ENCODE results near the gene ADCK1.
"Not testable (repeated sequence)": the region's sequence is repeated elsewhere in the genome, so short reads cannot be mapped to it uniquely, and the experiment has no call there.

Gene ADCK1

DNA sequence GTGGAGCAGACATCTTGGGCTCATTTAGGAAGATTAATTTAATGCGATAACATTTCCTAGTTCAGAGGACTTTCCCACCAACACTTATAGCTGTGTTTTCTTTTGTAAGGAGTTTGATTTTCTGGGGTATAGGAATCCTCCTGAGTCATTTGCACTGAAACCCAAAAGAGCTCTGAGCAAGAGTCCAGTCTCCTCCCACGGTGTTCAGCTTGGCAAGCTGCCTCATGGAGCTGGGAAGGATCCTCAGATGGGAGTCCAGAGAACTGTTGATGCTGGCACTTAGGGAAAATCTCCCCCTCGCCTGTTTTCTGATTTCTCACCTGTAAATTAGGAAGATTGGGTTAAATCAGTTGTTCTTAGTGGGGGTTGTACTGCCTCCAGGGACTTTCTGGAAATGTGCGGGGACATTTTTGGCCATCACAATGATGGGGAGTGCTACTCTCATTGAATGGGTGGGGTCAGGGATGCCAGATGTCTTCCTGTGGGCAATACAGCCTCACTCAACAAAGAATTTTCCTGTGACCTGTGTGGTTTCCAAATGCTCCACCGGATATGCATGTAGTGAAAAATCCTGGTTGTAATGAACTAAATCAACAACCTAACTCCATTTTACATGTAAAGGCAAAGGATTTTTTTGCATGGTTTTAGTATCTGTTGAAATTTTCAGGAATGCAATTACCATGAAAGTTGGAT, 150.6 kb downstream of the ADCK1 start:
- DNase-seq (ENCODE audit: low read depth in 2 of 2): no peak

DNA sequence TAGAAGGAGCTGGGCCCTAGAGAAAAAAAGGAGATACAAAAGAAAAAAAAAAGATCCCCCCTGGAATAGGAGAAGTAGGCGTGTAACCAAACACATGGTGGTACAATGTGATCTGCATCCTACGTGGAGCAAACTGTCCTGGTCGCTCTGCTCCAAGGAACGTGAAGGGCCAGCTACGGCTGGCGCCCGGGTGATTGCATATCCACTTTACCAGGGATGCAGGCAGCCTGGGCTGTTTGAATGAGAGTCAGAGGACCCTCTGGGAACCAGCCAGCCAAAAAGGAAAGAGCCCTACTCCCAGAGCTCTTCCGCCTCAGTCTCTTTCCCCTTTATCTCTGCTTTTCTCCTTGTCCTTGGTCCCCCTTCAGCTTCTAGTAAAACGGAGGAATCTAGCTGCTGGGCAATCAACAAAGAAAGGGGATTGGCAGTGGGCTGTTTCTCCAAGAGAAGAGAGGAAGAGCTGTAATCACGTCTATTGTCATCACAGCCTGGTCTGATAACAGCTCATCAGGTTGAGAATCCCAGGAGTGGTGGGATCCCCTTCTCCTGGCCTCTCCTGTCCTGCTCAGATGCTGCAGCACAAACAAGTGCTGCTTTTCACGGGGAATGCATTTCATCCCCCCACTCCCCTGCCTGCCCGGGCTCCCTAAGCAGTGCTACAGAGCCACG, 156.0 kb downstream of the ADCK1 start:
- DNase-seq (ENCODE audit: low read depth in 2 of 2): no peak

DNA sequence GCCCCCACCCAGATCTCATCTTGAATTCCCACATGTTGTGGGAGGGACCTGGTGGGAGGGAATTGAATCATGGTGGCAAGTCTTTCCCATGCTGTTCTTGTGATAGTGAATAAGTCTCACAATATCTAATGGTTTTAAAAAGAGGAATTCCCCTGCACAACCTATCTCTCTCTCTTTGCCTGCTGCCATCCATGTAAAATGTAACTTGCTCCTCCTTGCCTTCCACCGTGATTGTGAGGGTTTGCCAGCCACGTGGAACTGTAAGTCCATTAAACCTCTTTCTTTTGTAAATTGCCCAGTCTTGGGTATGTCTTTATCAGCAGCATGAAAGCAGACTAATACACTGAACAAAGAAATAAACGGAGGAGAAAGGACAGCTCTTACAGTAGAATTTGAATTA, 159.8 kb downstream of the ADCK1 start:
- not testable (repeated sequence) for DNase-seq (ENCODE audit: low read depth in 2 of 2)

DNA sequence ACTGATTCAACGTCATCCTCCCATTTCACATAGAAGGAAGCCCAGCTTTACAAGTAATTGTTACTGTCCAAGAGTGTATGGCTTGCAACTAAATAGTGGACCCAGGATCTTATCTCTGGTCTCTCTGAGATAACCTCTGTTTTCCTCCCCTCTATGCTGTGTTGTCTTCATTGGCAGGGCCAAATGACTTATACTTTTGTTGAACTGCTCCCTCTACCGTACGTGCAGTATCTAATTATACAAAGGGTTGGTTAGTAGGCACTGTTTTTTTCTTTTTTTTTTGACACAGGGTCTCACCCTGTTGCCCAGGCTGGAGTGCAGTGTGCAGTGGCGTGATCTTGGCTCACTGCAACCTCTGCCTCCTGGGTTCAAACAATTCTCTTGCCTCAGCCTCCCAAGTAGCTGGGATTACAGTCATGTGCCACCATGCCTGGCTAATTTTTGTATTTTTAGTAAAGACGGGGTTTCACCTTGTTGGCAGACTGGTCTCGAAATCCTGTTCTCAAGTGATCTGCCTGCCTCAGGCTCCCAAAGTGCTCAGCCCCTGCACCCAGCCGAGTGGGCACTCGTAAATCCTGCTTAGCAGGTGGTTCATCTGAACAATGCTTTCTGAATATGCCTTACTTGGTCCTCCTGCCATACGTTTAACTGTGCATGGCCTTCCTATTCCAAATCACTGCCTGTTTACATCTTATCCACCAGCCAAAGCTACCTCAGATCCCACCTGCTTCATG, 162.1 kb downstream of the ADCK1 start:
- DNase-seq (ENCODE audit: low read depth in 2 of 2): no peak

DNA sequence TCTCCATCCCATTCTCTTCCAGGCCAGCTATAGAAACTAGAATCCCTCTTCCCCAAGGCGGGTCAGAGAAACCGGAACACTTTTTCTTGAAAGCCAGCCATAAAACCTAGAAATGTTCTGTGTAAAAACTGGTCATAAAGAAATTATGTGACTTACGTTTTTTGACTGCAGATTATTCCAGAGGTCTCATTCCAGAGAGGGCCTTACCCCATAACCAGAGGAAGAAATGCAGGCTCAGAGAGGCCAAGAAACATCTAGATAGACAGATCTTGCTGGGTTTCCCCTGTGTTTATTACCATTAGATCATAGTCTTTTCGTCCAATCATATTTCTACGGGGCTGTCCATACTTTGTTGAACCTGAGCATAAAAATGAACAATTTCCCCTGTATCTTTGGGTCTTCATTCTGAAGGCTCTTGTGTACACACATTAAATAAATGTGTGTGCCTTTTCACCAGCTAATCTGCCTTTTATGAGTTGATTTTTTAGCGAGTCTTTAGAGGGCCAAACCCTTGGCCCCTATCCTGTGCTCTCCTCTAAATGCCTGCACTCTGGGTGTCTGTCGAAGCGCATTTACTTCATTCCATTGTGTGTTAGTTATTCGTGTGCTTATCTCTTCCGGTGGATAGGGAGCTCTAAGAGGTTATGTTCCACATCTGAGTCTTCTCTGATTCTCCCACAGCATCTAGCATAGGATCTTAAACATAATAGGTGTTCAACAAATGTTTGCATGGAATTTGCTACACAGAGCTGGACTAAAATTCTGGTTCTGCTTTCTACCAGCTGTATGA, 163.0 kb downstream of the ADCK1 start:
- no peak for DNase-seq (ENCODE audit: low read depth in 2 of 2)

DNA sequence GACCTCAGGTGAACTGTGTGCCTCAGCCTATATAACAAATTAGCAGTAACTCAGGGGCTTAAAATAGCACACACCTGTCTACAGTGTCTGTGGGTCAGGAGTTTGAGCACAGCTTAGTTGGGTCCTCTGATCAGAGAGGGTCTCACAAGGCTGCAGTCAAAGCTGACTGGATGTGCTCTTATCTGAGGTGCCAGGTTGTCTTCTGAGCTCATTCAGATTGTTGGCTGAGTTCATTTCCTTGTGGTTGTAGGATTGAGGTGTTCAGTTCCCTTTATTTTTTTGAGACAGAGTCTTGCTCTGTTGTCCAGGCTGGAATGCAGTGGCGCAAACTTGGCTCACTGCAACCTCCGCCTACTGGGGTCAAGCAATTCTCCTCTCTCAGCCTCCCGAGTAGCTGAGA, 164.7 kb downstream of the ADCK1 start:
- no peak for DNase-seq (ENCODE audit: low read depth in 2 of 2)

DNA sequence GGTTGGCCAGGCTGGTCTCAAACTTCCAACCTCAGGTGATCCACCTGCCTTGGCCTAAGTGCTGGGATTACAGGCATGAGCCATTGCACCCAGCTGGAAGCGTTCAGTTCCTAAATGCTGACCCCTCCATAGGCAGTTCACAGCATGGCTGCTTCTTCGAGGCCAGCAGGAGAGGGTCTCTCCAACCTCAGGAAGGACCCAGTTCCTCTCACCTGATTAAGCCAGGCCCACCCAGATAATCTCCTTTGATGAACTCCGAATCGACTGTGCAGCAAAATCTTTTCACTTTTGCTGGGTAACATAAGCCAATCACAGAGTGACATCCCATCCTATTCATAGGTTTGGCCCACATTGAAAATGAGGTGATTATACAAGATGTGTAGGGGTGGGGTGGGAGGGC, 165.1 kb downstream of the ADCK1 start:
- DNase-seq (ENCODE audit: low read depth in 2 of 2): no peak

DNA sequence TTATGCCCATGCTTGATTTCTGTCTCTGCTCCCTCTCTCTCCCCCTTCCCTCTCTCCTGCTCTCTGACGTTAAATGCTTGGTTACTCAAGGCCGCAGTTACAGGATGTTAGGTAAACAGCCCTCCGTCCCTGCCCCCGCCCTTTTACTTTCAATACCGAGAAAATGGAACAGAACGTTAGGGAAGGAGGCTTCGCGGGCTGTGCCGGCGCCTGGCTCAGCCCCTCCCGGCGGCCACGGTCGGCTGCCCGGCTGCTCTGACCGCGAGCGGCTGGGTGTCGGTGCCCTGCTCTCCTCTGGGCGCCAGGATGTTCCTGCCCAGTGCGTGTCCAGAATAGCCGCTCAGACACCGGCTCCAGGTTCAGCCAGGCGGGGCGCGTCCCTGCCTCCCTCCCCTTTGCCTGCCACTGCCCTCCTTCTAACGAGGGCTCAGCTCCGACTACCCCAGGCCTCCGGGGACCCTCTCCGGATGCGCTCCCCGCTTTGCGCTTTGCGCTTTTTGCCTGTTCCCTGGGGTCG, 166.1 kb downstream of the ADCK1 start:
- DNase-seq (ENCODE audit: low read depth in 2 of 2): no peak

DNA sequence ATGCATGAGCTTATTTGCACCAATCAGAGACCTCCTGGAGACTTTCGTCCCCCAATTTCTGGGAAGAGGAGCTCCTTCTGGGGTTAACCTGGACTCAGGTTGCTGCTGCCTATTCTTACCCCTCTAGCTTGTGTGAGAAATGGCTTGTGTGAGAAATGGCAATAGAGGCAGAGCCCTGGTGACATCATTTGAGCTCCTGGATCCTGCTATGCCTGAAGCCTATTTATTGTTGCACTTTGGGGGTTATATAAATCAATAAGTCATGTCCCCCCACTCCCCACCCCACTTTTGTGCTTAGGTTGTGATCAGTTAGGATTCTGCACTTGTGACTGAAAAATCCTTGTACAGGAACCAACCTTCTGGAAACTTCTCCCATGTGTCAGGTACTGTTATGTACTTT, 167.2 kb downstream of the ADCK1 start:
- no peak for DNase-seq (ENCODE audit: low read depth in 2 of 2)

DNA sequence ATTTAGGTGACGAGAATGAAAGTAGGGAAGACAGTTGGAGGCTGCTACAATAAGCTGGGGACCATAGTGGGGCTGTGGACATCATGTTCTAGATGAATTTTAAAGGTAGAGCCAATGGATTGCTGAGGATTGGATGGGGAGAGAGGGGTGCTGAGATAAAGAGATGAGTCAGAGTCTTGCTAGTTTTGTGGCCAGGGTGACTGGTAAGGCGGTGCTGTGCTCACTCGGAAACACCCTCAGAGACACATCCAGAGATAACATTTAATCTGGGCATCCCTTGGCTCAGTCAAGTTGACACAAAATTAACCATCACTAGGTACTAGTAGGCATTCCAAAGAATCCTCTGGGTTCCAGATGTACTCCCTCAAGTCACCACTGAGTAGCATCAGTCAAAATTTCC, 170.7 kb downstream of the ADCK1 start:
- DNase-seq (ENCODE audit: low read depth in 2 of 2): no peak

DNA sequence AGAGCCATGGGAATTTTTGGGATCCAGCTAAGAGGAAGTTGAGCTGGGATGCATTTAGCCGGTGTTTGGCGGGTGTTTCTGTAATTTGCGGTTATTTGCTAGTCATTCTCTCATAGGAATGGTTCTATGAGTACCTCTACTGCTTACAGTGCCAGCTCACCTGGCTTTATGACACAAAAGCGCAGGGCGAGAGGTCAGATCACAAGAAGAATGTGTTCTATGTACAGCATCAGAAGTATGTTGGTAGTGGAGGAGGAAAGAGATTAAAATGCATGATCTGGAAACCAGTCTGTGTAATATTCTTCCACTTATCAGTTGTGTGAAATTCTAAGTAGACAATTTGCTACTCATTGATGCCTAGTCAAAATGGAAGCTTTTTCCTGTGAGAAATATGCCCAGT, 173.3 kb downstream of the ADCK1 start:
- DNase-seq (ENCODE audit: low read depth in 2 of 2): no peak

DNA sequence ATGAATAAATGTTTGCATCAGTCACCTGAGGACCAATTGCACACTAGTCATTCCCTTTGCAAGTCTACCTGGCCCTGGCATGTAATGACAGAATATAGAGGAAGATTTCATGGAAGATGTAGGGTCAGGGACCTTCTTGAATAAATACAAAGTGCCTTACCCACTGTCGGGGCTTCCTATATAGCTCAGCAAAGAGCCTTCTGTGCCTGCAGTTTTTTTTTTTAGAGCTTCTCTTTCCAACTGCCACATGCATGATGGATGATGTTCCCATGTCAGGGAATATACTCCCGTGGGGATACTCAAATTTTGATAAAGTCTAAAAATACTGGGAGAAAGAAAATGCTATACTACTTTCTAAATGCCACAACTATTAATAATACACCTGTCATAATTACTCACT, 176.7 kb downstream of the ADCK1 start:
- no peak for DNase-seq (ENCODE audit: low read depth in 2 of 2)

DNA sequence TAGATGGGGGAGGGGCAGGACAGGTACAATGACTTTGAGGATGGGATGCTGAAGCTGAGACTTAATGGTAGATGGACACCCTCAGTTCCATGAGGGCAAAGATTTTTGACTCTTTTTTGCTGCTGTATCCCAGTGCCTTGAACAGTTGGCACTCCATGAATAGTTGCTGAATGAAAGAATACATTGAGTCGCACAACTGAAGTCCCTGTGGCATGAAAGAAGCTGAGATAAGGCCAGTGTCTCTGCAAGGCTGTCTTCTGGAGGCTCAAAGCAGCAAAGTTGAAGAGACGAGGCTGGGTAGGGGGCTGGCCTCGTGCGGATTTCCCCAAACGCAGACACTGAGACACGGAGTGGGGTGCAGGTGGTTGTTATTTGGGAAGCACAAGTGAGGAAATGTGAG, 179.3 kb downstream of the ADCK1 start:
- no peak for DNase-seq (ENCODE audit: low read depth in 2 of 2)

DNA sequence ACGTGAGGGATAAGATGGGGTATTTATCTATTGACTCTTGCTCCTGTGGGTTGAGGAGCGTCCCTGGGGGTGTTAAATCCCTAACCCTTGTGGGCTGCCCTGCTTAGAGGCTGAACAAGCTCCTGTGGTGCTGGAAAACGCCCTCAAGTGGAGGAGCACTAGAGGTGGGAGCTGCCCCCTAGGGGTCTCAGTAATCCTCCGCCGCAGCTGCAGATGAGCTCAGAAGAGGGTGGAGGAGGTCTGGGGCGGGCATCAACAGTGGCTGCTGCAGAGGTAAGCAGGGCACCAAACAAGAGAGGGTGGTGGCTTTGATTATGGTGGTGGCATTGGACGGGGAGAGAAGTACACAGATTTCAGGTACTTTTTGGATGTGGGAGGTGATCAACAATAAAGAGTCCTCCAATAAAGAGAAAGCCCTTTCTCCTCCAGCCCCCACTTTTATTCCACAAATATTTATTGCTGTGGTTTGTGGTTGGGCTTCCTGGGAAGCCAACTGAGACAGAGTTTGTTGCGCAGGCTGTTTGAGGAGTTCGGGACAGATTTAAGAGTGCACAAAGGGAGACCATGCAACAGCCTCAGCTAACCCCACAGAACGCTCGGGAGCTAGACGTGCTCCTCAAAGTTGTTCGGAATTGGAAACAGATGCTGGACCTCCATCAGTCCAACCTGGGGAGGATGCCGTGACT, 179.9 kb downstream of the ADCK1 start:
- DNase-seq (ENCODE audit: low read depth in 2 of 2): no peak

DNA sequence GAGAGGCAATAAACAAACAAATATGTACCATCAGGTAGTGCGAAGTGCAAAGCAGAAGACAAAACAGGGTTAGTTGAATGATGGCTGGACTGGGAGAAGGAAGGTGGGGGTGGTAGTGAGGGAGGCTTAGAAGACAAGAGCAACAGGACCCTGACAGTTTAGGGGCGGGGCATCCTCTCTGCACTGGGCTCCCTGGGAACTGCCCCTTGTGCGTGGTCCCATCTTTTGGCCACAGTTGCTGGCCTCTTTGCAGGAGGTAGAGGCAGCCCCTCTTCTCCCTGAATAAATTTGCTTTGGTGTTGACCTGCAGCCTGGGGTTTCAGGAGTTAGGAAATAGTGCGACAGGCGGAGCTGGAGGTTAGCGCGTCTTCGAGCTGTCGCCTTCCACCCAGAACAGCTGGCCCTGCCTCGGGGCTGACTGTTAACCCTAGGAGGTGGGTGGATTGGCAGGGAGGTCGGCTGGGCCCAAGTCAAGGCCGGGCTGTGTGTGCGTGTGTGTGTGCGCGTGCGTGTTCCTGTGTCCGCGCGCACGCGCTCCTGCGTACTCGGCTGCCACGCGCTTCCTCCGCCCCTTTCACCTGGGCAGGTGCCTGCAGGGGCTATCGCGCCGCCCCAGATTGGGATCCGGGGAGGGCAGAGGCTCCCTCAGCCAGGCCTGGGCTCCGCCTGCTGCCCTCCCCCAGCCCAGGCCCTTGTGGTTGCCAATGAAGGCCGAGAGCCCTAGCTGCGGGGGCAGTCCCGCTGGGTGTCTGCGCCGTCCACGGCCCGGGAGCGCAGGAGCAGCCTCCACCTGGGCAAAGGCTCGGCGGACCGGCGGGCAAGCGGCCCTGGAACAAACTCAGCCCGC, 180.8 kb downstream of the ADCK1 start:
- no peak for DNase-seq (ENCODE audit: low read depth in 2 of 2)
